B cell (primary cell): ENCODE measurements around the gene APOOL.

Source experiments
- CTCF ChIP-seq: fragments of 200-600 bp; IDR thresholded peaks from one replicate; pipeline ENCODE4 v1.8.0; 2022; ENCODE audit warnings: antibody characterized with exemption, mild to moderate bottlenecking
- EZH2 ChIP-seq: IDR thresholded peaks from 2 replicates; pipeline ENCODE4 v1.6.1; 2012; ENCODE audit warnings: borderline replicate concordance, low read depth, mild to moderate bottlenecking, moderate library complexity, low read length; ENCODE audit not compliant: insufficient read depth, poor library complexity, severe bottlenecking

DNA sequence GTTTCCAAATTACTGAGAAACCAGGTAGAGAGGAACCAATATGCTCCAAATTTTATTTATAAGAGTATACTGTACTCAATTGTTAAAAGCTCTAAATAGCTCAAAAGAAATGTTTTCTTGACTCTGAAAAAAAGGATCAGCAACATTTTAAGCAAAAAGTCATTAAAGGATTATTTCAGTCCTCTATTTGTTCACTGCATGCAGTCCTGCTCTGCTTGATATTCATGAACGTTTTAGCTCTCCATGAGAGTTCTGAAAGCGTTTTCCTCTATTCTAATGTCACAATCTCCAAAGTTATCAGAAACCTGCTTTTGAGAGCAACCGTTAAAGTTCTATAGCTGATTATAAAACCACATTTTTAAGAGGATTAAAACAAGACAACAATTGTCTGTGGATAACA lies 110.5 kb downstream of the APOOL start:
- TF ChIP-seq CTCF (no peak), EZH2 (no peak)
